NCI-H1436 treated with DMSO at 0.1 percent for 48 hours (cell line): ENCODE results near the gene ZNF407.
"Not testable (repeated sequence)": the region's sequence is repeated elsewhere in the genome, so short reads cannot be mapped to it uniquely, and the experiment has no call there.

Source experiments
- DNase-seq: peaks from one replicate; lab custom pipeline; 2025; lab: John Stamatoyannopoulos, UW

The ZNF407 gene

DNA sequence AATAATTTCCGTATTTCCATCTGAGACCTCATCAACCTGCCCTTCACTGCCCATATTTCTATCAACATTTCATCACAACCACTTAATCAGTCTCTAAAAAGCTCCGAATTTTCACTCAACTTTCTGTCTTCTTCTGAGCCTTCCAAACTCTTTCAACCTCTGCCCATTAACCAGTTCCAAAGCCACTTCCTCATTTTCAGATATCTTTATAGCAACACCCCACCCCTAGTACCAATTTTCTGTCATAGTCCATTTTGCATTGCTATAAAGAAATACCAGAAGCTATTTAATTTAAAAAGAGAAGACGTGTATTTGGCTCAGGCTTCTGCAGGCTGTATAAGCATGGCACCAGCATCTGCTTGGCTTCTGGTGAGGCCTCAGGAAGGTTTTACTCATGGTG is 504.2 kb downstream of the ZNF407 start:
- DNase-seq, result no peak

DNA sequence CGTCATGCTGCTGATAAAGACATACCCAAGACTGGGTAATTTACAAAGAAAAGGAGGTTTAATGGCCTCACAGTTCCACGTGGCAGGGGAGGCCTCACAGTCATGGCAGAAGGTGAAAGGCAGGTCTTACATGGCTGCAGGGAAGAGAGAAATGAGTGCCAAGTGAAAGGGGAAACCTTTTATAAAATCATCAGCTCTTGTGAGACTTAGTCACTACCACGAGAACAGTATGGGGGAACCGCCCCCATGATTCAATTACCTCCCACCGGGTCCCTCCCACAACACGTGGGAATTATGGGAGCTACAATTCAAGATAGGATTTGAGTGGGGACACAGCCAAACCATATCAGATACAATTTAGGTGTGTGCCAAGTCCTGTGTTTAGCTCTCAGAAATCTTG is 506.4 kb downstream of the ZNF407 start:
- DNase-seq, result not testable (repeated sequence)

DNA sequence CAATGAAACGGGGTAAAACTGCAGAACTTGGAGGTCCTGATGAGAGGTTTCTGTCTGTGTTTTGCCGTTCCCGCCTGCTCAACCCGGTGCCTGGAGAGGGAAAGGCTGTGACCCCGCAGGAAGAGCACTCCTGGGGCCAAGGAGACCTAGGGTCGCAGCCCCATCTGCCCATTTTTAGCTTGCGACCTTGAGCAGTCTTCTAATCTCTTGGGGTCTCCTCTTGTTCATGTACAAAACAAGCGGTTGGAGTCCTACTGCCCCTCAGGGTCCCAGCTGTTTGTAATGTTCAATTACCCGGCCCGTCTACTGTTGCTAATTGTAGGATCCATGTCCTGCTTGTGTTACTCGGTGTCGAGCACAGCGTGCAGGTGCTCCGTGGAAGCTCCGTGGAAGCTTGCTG is 506.8 kb downstream of the ZNF407 start:
- DNase-seq, result no peak

GRCh38 chr18:75105551-75106254 is 508.0 kb downstream of the ZNF407 start:
- DNase-seq, result no peak

- no peak for DNase-seq
Measured at GRCh38 chr18:75106746-75107145, 509.1 kb downstream of the ZNF407 start.

DNA sequence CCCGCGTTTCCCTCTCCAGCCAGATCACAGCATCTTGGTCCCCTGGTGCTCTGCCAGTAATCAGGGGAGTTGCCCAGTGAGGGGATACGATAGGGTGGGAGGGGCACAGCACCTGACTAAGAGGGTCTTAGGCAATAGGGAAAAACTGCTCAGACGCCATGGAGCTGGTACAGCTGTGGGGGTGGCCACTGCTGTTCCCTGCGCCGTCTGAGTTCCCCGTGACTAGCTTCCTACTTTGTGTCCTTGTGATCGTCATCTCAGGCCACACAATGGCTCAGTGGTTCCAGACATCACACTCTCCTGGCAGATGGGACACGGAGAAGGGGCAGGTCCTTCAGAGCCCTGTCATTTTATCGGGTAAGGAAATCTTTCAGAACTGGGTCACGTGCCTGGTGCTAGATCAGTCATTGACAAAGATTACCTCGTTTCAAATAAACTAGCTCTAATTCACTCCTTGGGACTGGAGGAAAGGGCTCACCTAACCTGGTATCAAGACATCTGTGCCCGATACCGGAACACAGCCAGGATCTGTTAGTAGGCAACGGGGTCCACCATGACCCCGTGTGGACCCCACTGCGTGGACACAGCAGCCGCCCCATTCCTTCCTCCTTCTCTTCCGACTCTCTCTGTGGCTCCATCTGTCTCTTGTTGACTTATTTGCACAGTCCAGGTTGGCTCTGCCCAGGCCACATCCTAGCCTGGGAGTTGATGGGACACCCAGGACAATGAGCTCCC is 509.7 kb downstream of the ZNF407 start:
- no peak for DNase-seq

- no peak for DNase-seq
Measured at GRCh38 chr18:75107931-75108276, 510.2 kb downstream of the ZNF407 start.

GRCh38 chr18:75108579-75109318 is 511.1 kb downstream of the ZNF407 start:
- DNase-seq, result no peak

- DNase-seq, result no peak
Measured at GRCh38 chr18:75109319-75109691, 511.6 kb downstream of the ZNF407 start.

GRCh38 chr18:75109819-75110218 is 512.1 kb downstream of the ZNF407 start:
- no peak for DNase-seq

DNA sequence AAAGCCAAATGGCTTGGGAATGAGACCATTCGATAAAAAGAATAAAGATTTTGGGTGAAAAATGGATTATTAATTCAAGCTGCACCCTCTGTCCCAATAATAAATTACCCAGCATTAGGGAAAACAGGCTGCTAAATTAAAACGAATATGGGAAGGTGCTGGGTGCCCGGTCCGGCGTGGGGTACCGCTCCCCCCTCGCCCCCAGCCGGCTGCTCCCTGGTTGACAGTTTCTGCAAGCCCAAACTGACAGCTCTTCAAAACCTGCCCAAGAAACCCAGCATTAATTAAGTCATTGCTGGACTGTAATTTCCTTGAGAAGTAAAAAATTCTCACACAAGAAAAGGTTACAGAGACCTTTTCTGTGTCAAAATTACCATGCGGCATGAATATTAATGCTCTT is 512.6 kb downstream of the ZNF407 start:
- no peak for DNase-seq

- DNase-seq, result no peak
Measured at GRCh38 chr18:75110846-75111415, 513.3 kb downstream of the ZNF407 start.

- DNase-seq, result no peak
Measured at GRCh38 chr18:75111760-75112159, 514.1 kb downstream of the ZNF407 start.

DNA sequence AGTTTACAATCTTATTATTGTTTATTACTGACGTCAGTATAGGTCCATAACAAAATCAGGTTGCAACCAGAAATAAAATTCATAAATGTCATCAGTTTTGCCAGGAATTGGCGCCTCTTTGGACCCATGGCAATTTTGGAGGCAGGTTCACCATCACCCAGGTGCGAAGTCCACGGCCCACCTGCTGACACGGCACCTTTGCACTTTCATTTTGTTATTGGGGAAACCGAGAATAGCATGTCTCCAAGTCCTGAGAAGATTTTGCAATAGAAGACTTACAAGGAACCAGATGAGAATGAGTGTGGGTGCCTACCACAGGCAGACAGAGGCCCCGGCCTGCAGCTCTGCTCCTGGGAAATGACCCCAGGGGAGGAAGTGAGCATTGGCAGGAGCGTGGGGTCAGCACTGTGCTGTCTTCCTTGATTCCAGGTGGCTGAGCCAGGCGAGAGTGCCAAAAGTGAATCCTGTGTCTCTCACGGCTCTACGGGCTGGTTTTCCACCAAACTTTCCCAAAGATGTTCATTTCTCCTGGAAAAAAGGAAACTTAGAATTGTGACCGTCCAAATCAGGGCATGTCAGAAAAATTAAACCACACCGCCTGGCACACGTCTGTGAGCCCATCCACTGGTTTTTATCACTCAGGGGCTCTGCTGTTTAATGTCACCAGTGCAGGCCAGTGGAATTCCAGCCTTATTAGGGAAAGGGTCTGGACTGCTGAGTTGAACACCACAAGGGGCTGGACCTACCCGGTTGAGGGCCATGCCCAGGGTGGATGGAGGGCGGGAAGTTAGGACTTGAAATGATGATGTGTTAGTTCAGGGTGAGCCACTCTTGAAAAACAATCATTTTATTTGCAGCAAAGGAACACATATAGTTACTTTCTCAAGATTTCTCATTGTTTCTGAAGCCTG is 514.8 kb downstream of the ZNF407 start:
- DNase-seq, result no peak

DNA sequence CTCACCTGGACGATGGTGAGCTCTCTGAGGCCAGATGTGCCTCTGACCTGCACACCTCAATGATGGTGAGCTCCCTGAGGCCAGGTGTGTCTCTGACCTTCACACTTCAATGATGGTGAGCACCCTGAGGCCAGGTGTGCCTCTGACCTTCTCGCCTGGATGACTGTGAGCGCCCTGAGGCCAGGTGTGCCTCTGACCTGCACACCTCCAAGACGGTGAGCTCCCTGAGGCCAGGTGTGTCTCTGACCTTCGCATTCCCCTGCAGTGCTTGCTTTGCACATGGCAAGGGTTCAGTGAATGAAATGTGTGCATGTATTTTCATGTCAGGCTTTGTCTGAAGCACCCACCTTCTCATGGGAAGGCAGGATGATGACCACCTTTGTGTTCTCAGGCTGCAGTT is 515.8 kb downstream of the ZNF407 start:
- DNase-seq, result no peak

- no peak for DNase-seq
Measured at GRCh38 chr18:75114231-75114764, 516.6 kb downstream of the ZNF407 start.
